NB4 (cell line): Measurements from ENCODE around the gene B3GAT3.

ENCODE experiments used
- CTCF ChIP-seq: IDR thresholded peaks from one replicate; pipeline ENCODE4 v1.5.1; 2012; ENCODE audit warnings: low read depth, low read length
- MAX ChIP-seq: IDR thresholded peaks from 2 replicates; pipeline ENCODE4 v1.6.1; 2011; ENCODE audit warnings: low read depth, low read length
- MYC ChIP-seq: IDR thresholded peaks from 2 replicates; pipeline ENCODE4 v1.6.1; 2011; ENCODE audit warnings: low read depth, low read length
- POLR2A ChIP-seq: IDR thresholded peaks from 2 replicates; pipeline ENCODE4 v1.6.1; 2011; ENCODE audit warnings: mild to moderate bottlenecking; ENCODE audit not compliant: insufficient read length; ENCODE audit errors: extremely low read depth

- TF ChIP-seq POLR2A, result no peak
- no peak for TF ChIP-seq MYC
- no peak for TF ChIP-seq CTCF
- no peak for TF ChIP-seq MAX
Measured at GRCh38 chr11:62566247-62566646, 55.5 kb downstream of the B3GAT3 start.
